Gastrocnemius medialis (tissue), 4 donors: ENCODE measurements around the gene PTPRN2. TPM values are rescaled to one million over a fixed set of nuclear protein-coding genes. Genes with fewer than 3 reads are reported as not detected.
A peak's percentile ranks its signal among the peaks of the same experiment; 100 is the strongest.

ENCODE experiments used
- ATAC-seq, 2 donors: fragments of 150-250 bp; one replicate each; pipeline ENCODE4 v1.9.1; 2016
- DNase-seq, 2 donors: peaks; one replicate each; pipeline ENCODE4 v3.0.0-alpha.2; 2019
- H3K27ac ChIP-seq, 4 donors: fragments of 200-600 bp; sonication (generic); 1 replicate in 1 of 4; 2 replicates in 3 of 4; pipeline ENCODE4 v1.5.1; 2016 to 2018; ENCODE audit warnings: mild to moderate bottlenecking in 2 of 4, moderate library complexity in 1 of 4
- H3K27me3 ChIP-seq, 3 donors: fragments of 200-600 bp; sonication (generic) in 2 of 3; 1 replicate in 1 of 3; 2 replicates in 2 of 3; pipeline versions ENCODE4 v1.5.1 to v1.6.0; 2016 to 2019; ENCODE audit warnings: mild to moderate bottlenecking in 1 of 3, moderate library complexity in 1 of 3
- H3K36me3 ChIP-seq, 2 donors: fragments of 200-600 bp; sonication (generic) in 1 of 2; one replicate each; pipeline ENCODE4 v1.5.1; 2017 to 2018
- H3K4me1 ChIP-seq, 2 donors: fragments of 200-600 bp; sonication (generic) in 1 of 2; one replicate each; pipeline ENCODE4 v1.5.1; 2016 to 2017; ENCODE audit warnings: mild to moderate bottlenecking in 2 of 2
- H3K4me3 ChIP-seq, 4 donors: fragments of 200-600 bp; sonication (generic) in 3 of 4; 1 replicate in 1 of 4; 2 replicates in 3 of 4; pipeline ENCODE4 v1.5.1; 2016 to 2019; ENCODE audit warnings: mild to moderate bottlenecking in 2 of 4
- H3K9me3 ChIP-seq, 3 donors: fragments of 200-600 bp; sonication (generic) in 2 of 3; 1 replicate in 1 of 3; 2 replicates in 2 of 3; pipeline ENCODE4 v1.5.1; 2016 to 2019
- POLR2A ChIP-seq, 2 donors: fragments of 450-650 bp; IDR thresholded peaks; one replicate each; pipeline ENCODE4 v1.6.1; 2017; ENCODE audit warnings: antibody characterized with exemption in 2 of 2, mild to moderate bottlenecking in 2 of 2, moderate library complexity in 2 of 2
- in situ Hi-C, 4 donors: fragments of 200-750 bp; cut with MboI; loops; one replicate each; pipeline versions ENCODE4 v1.15.0 to v1.8.0; 2017; ENCODE audit warnings: low sequenced_read_pairs in 4 of 4
- intact Hi-C: fragments of 100-400 bp; cut with DNase I; formaldehyde crosslinking; loops from one replicate; pipeline ENCODE4 v1.15.1; 2023; ENCODE audit warnings: low total_unique reads
- total RNA-seq, 4 donors: library from RNA; depleted of rRNA; stranded (reverse); fragments of >200 nt; gene quantifications; one replicate each; pipeline versions ENCODE4 v1.1.0 to v1.2.3, GENCODE V29; 2016
- TF ChIP-seq, protein P1 (sequence below), 5 experiments: fragments of 450-650 bp in 3 of 5; fragments of 200-600 bp in 2 of 5; sonication (generic) in 2 of 5; IDR thresholded peaks in 4 of 5; conservative IDR thresholded peaks in 1 of 5; 1 replicate in 4 of 5; 2 replicates in 1 of 5; pipeline ENCODE4 v1.5.1; 2016 to 2019; ENCODE audit warnings: antibody characterized with exemption in 5 of 5, mild to moderate bottlenecking in 3 of 5, moderate library complexity in 3 of 5

The PTPRN2 gene
- total RNA-seq, 4 donors from 2014 or later, result 0.66 to 0.85 (median 0.81) TPM

DNA sequence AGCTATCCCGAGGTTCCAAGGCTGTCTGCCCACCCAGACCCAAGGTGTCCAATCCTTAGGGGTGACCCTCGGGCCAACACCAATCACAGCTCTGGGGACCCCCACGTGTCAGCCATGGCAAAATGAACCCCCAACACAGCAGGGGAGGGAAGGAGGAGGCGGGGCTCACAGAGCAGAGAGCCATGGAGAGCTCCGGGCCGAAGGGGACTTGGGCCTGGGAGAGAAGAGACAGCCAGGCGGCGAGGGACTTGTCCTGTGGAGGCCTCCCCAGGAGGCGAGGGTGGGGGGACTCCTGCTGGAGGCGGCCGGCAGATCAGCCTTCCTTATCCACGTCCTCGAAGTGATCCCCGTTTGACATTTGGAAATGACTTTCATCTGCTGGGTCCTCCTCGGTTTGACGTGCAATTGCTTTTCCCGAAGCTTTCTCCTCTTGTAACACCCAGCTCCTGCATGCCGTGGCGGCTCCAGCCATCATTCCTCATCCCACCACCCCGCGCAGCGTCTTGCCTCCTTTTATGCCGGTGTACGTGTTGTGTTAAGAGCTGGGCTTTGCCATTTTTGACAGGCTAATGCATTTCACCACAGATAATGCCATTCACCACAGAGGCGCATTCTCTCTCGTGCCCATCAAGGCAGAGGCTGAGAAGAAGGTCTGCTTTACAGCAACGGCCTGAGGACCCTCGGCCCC, 913.5 kb downstream of the PTPRN2 start:
- Histone ChIP-seq H3K9me3 (no peaks in the 10 kb centered on the region), H3K4me1 (no peaks in the 10 kb centered on the region), H3K27me3 (peaks cover 0 to 10% (median 7%) of the 10 kb centered on the region in 3 donors), H3K4me3 (no peak overlapping the region), H3K27ac (no peak overlapping the region), H3K36me3 (no peaks in the 10 kb centered on the region)
- TF ChIP-seq POLR2A (IDR thresholded peaks at IDR 0.05), result no peak
- TF ChIP-seq, protein P1, sequence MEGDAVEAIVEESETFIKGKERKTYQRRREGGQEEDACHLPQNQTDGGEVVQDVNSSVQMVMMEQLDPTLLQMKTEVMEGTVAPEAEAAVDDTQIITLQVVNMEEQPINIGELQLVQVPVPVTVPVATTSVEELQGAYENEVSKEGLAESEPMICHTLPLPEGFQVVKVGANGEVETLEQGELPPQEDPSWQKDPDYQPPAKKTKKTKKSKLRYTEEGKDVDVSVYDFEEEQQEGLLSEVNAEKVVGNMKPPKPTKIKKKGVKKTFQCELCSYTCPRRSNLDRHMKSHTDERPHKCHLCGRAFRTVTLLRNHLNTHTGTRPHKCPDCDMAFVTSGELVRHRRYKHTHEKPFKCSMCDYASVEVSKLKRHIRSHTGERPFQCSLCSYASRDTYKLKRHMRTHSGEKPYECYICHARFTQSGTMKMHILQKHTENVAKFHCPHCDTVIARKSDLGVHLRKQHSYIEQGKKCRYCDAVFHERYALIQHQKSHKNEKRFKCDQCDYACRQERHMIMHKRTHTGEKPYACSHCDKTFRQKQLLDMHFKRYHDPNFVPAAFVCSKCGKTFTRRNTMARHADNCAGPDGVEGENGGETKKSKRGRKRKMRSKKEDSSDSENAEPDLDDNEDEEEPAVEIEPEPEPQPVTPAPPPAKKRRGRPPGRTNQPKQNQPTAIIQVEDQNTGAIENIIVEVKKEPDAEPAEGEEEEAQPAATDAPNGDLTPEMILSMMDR (IDR thresholded peaks at IDR 0.05 in 4 of 5, conservative IDR thresholded peaks at IDR 0.05 in 1 of 5), result no peak
- DNase-seq (peak in 1 of 2 donors; percentile 2), ATAC-seq (no peak)
- in situ Hi-C loops (no loop called here), intact Hi-C loops (no loop called here)

DNA sequence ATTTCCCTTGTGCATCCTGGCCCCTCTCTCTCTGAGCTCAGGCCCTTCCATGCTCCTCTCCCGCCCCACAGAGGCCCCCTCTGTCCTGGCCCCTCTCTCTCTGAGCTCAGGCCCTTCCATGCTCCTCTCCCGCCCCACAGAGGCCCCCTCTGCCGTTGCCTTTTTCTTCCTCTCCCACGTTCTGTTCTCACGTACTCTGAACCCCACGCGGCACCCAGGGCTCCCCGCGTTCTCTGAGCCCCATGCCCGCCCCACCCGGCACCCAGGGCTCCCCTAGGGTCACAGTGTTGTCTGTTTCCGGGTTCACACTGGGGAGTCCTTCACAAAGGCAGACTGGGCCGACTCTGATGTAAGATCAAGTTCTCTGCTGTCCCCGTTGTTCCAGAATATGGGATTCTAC, 914.0 kb downstream of the PTPRN2 start:
- TF ChIP-seq, protein P1 (IDR thresholded peaks at IDR 0.05 in 4 of 5, conservative IDR thresholded peaks at IDR 0.05 in 1 of 5), result no peak
- TF ChIP-seq POLR2A (IDR thresholded peaks at IDR 0.05), result no peak
- H3K27me3 ChIP-seq, result peaks cover 0 to 9% (median 7%) of the 10 kb centered on the region in 3 donors

DNA sequence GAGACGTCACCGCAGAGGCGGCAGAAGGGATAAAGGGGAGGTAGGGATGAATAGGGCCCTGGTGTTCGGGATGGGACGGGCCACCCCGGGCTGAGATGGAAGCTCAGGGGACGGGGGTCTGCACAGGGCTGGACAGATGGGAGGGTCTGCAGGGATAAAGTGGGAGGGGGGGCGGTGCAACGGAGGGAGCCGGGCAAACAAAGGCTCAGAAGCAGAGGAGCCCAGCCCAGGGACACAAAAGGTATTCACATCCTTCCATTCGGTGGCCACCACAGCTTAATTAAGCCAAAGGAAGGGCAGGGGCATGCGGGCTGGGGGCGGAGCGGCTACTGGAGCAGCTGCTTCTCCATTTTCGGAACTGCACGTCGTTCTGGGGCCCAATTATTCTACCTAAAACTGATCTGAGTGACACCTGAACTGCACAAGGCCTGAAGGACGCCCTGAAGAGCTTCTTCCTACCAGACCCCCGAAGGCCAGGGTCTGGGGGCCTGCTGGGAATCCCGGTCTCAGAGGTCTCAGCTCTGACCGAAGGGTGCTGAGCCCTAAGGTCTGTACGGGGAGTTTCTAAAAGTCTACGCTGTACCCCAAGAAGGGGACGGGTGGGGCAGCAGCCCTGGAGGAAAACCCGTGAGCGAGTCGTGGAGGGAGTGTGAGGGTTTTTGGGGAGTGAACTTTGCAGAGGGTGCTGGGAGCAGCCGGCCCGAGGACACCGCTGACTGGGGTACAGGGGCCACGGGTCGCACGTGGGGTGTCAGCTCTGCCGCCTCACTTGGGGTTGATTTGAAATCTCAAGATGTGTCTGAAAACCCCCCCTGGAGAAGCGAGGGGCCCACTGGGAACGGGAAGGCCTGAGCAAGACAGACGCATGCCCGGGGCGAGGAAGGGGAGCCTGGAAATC, 916.0 kb downstream of the PTPRN2 start:
- Histone ChIP-seq H3K9me3 (no peaks in the 10 kb centered on the region), H3K36me3 (no peaks in the 10 kb centered on the region), H3K4me3 (no peak overlapping the region), H3K4me1 (no peaks in the 10 kb centered on the region), H3K27me3 (peaks cover 0 to 3% (median 0%) of the 10 kb centered on the region in 3 donors), H3K27ac (no peak overlapping the region)
- TF ChIP-seq POLR2A (IDR thresholded peaks at IDR 0.05), result no peak
- TF ChIP-seq, protein P1 (IDR thresholded peaks at IDR 0.05 in 4 of 5, conservative IDR thresholded peaks at IDR 0.05 in 1 of 5), result no peak
- ATAC-seq (no peak), DNase-seq (no peak)
- intact Hi-C loops, result no loop called here
- in situ Hi-C loops, result no loop called here

More for the DNA sequence above, 914.0 kb downstream of the PTPRN2 start:
- no peak for ATAC-seq
- intact Hi-C loops (no loop called here), in situ Hi-C loops (no loop called here)
- no peaks in the 10 kb centered on the region for H3K36me3 ChIP-seq
- no peaks in the 10 kb centered on the region for H3K9me3 ChIP-seq
- DNase-seq, result peak in 1 of 2 donors; percentile 1
- H3K27ac ChIP-seq, result no peak overlapping the region
- no peaks in the 10 kb centered on the region for H3K4me1 ChIP-seq
- H3K4me3 ChIP-seq, result no peak overlapping the region

DNA sequence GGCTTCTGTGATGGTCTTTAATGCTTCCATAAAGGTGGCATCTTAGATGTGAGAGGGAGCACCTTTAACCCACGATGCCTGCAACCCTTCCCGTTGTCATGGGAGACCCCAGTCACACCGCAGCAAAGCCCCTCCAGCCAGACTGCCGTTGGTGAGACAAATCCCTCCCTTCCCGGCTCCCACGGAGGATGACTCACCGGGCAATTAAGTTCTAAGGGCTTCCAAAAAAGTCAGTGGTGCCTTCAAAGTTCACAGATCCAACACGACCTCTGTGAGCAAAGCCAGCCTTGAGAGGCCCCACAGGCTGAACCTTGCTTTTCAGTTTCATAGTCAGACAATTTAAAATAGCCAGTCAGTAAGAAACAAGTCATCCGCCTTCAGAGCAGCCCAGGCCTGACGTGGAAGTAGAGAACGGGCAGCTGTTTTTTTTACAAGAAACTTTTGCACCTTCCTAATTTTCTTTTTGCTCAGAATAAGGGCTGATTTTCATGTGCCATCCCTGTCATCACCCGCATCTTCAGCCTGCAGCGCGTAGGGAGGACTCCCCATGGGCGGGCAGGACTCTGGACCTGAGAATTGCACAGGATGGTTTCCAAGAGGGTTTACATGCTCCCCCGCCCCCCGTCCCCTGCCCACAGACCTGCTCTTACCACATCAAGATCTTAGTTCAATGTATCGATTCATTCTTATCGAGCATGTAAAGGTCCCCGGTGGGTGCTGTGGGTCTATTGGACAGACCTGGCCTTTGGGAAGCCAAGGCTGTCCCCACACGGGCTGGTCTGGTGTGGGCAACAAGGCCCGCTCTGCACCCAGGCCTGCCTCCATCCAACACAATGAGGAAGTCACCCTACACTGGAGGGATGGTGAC, 916.9 kb downstream of the PTPRN2 start:
- in situ Hi-C loops, result no loop called here
- TF ChIP-seq, protein P1 (IDR thresholded peaks at IDR 0.05 in 4 of 5, conservative IDR thresholded peaks at IDR 0.05 in 1 of 5), result no peak
- TF ChIP-seq POLR2A (IDR thresholded peaks at IDR 0.05), result no peak
- no peak for DNase-seq
- no peaks in the 10 kb centered on the region for H3K36me3 ChIP-seq
- peaks cover 0 to 3% (median 0%) of the 10 kb centered on the region in 3 donors for H3K27me3 ChIP-seq
- no peaks in the 10 kb centered on the region for H3K4me1 ChIP-seq
- no peaks in the 10 kb centered on the region for H3K9me3 ChIP-seq
- no peak overlapping the region for H3K4me3 ChIP-seq
- H3K27ac ChIP-seq, result no peak overlapping the region
- intact Hi-C loops, result no loop called here
- no peak for ATAC-seq
